ENCODE data around the gene COL2A1.
A peak's percentile ranks its signal among the peaks of the same experiment; 100 is the strongest.

COL2A1 gene

GRCh38 chr12:47991106-47992061 lies 12.9 kb downstream of the COL2A1 start:
- Mint-ChIP-seq H3K36me3 (ENCODE audit: low read depth) (peaks cover 49% of the 10 kb centered on the region), H3K4me3 (no peak overlapping the region), H3K27ac (peak overlapping the region; percentile 43 to 69 (median 68)), H3K4me1 (peaks cover 65% of the 10 kb centered on the region), H3K27me3 (ENCODE audit: low read depth) (peaks cover 45% of the 10 kb centered on the region), H3K9me3 (no peaks in the 10 kb centered on the region)
- TF ChIP-seq, protein P1, sequence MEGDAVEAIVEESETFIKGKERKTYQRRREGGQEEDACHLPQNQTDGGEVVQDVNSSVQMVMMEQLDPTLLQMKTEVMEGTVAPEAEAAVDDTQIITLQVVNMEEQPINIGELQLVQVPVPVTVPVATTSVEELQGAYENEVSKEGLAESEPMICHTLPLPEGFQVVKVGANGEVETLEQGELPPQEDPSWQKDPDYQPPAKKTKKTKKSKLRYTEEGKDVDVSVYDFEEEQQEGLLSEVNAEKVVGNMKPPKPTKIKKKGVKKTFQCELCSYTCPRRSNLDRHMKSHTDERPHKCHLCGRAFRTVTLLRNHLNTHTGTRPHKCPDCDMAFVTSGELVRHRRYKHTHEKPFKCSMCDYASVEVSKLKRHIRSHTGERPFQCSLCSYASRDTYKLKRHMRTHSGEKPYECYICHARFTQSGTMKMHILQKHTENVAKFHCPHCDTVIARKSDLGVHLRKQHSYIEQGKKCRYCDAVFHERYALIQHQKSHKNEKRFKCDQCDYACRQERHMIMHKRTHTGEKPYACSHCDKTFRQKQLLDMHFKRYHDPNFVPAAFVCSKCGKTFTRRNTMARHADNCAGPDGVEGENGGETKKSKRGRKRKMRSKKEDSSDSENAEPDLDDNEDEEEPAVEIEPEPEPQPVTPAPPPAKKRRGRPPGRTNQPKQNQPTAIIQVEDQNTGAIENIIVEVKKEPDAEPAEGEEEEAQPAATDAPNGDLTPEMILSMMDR (IDR thresholded peaks at IDR 0.05; ENCODE audit: unreplicated experiment in 3 of 3), result no peak

DNA sequence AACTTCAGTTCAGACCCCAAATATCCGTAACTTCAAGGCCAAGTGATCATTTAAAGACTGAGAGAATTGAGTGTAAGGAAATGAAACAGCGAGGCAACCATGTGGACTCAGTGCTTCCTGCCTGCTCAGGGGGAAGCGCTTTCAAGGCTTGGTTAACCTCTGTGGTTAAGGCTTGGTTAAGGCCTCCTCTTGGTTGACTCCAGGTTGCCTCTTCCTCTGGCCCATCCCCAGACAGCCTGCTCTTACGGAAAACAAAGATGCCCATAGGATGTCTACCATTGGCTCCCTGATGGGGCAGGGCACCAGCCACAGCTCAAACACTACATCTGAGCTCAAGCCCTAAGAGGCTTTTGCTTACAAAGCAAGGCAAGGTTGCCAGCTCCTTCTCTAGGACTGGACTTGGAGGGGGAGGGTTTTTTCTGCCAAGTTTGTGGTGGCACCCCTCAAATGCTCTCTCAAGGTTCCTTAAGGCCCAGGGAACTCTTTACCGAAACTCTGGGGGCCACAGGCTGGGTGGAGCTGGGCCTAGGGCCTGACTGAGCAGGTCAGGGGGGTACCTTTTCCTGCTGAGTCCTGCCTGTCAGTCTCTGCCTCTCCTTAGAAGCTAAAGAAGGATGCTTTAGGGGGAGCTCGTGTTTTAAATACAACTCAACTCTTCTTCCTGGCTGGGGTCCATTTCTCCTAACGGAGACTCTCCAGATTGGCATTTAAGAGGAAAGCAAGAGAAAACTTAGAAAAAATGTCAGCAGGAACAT lies 13.7 kb downstream of the COL2A1 start:
- peaks cover 45% of the 10 kb centered on the region for H3K36me3 Mint-ChIP-seq (ENCODE audit: low read depth)
- peaks cover 37% of the 10 kb centered on the region for H3K27me3 Mint-ChIP-seq (ENCODE audit: low read depth)
- H3K4me1 Mint-ChIP-seq, result peaks cover 57% of the 10 kb centered on the region
- no peak overlapping the region for H3K4me3 Mint-ChIP-seq
- H3K9me3 Mint-ChIP-seq, result no peaks in the 10 kb centered on the region
- TF ChIP-seq, protein P1 (IDR thresholded peaks at IDR 0.05; ENCODE audit: unreplicated experiment in 3 of 3), result peak in 1 of 3 experiments; percentile 18
- H3K27ac Mint-ChIP-seq, result peak overlapping the region; percentile 43 to 69 (median 68)

DNA sequence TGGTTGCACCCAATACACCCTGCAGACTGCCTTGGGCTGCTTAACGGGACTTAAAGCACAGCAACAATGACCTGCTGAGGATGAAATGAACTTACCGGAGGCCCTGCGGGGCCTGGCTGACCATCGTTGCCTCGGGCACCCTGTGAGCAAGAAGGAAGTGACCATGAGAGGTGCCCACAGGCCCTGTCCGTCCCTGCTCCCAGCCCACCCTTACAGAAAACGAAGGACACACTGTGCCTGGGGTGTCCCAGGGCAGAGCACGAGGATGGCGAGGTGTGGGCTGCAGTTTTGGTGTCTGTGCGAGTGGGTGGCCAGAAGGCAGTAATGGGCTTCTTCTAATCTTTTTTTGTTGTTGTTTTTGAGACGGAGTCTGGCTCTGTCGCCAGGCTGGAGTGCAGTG lies 14.6 kb downstream of the COL2A1 start:
- H3K36me3 Mint-ChIP-seq (ENCODE audit: low read depth), result peaks cover 44% of the 10 kb centered on the region
- H3K9me3 Mint-ChIP-seq, result no peaks in the 10 kb centered on the region
- peaks cover 37% of the 10 kb centered on the region for H3K27me3 Mint-ChIP-seq (ENCODE audit: low read depth)
- TF ChIP-seq, protein P1 (IDR thresholded peaks at IDR 0.05; ENCODE audit: unreplicated experiment in 3 of 3), result no peak
- H3K27ac Mint-ChIP-seq, result peak overlapping the region in 1 of 3 experiments; percentile 75
- peaks cover 51% of the 10 kb centered on the region for H3K4me1 Mint-ChIP-seq
- no peak overlapping the region for H3K4me3 Mint-ChIP-seq

GRCh38 chr12:47989023-47989417 lies 15.3 kb downstream of the COL2A1 start:
- Mint-ChIP-seq H3K36me3 (ENCODE audit: low read depth) (peaks cover 41% of the 10 kb centered on the region), H3K4me3 (peak overlapping the region in 1 of 3 experiments; percentile 55), H3K9me3 (no peaks in the 10 kb centered on the region), H3K4me1 (peaks cover 51% of the 10 kb centered on the region), H3K27me3 (ENCODE audit: low read depth) (peaks cover 35% of the 10 kb centered on the region), H3K27ac (peak overlapping the region in 2 of 3 experiments; percentile 55 to 75)
- TF ChIP-seq, protein P1 (IDR thresholded peaks at IDR 0.05; ENCODE audit: unreplicated experiment in 3 of 3), result no peak

- TF ChIP-seq, protein P1 (IDR thresholded peaks at IDR 0.05; ENCODE audit: unreplicated experiment in 3 of 3), result no peak
- peaks cover 34% of the 10 kb centered on the region for H3K27me3 Mint-ChIP-seq (ENCODE audit: low read depth)
- H3K4me1 Mint-ChIP-seq, result peaks cover 51% of the 10 kb centered on the region
- H3K4me3 Mint-ChIP-seq, result peak overlapping the region in 2 of 3 experiments; percentile 39 to 55
- peak overlapping the region; percentile 62 to 75 (median 69) for H3K27ac Mint-ChIP-seq
- no peaks in the 10 kb centered on the region for H3K9me3 Mint-ChIP-seq
- peaks cover 36% of the 10 kb centered on the region for H3K36me3 Mint-ChIP-seq (ENCODE audit: low read depth)
These were observed 15.9 kb downstream of the COL2A1 start for GRCh38 chr12:47988073-47989022.

Measured in nephron (organoid).